GM12801 (cell line): ENCODE results near the gene THBS2.

Experiments used
- TF ChIP-seq, protein P1 (sequence below): IDR thresholded peaks from one replicate; pipeline ENCODE4 v1.5.1; 2011; ENCODE audit warnings: control low read depth; ENCODE audit not compliant: insufficient read length; ENCODE audit errors: extremely low read depth

Gene THBS2

DNA sequence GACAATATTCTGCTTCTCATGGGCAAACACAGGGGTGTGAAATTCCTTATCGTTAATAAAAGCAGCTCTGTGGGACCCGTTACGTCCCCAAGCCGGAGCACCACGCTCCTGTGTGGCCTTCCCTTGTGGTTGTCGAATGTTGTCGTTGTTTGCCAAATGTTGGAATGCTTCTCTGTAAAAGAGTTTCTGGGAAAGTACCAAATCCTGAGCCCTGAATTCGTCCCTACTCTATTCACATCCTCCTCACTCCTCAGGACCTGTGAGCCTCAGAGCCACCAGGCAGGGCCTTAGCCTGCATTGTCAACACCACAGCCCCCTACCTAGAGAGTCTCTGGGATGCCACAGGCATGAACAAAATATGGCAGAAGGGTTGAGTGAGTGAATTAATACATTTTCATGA, 64.0 kb downstream of the THBS2 start:
- TF ChIP-seq, protein P1, sequence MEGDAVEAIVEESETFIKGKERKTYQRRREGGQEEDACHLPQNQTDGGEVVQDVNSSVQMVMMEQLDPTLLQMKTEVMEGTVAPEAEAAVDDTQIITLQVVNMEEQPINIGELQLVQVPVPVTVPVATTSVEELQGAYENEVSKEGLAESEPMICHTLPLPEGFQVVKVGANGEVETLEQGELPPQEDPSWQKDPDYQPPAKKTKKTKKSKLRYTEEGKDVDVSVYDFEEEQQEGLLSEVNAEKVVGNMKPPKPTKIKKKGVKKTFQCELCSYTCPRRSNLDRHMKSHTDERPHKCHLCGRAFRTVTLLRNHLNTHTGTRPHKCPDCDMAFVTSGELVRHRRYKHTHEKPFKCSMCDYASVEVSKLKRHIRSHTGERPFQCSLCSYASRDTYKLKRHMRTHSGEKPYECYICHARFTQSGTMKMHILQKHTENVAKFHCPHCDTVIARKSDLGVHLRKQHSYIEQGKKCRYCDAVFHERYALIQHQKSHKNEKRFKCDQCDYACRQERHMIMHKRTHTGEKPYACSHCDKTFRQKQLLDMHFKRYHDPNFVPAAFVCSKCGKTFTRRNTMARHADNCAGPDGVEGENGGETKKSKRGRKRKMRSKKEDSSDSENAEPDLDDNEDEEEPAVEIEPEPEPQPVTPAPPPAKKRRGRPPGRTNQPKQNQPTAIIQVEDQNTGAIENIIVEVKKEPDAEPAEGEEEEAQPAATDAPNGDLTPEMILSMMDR = no peak

DNA sequence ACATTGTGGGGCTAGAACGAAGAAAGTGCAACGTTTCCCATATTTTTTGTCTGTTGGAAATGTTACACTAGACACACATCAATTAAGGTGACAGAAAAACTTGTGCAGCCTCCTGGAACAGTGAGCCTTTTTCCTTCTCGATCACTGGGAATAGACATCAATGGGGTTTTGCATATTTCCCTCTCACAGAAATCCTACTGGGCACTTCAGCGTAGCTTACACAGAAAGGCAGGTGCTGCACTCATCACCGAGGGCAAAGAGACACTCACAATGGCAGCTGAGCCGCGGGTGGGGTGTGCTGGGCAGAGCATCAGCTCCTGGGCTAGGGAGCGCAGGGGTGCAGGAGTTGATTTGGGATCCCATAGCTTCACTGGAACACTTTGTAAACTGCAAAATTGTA, 64.5 kb downstream of the THBS2 start:
- TF ChIP-seq, protein P1 = no peak

GRCh38 chr6:169188475-169188874, 65.2 kb downstream of the THBS2 start:
- TF ChIP-seq, protein P1 = no peak

- TF ChIP-seq, protein P1 = no peak
Observed at GRCh38 chr6:169188051-169188470, 65.6 kb downstream of the THBS2 start.

DNA sequence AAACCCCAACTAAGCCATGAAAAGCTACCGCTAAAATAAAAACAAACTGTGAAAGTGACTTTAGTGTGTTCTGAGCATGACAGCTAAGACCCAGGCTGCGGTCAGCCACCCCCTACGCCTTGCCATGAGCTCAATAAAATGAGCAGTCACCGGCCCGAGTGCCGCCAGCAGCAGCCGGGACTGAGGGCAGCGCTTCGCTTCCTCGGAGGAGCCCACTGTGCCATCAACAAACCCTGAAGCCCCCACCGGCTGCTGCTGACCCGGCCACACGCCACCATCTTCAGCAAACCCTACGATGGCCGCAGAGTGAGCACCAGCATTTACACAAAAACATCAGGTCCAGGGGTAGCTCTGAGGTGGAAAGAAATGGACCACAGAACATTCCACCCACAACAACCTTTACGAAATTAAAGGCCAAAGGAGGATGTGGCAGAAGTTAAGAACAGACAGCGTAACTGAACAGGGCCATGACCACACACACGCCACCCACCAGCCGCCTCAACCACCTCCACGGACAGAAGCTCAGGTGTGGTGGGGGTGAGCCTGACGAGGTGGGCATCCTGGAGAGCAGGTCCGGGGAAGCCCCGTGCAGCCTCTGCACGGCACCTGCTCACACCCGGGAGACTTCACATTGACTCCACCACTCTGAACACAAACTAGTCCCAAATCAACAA, 67.0 kb downstream of the THBS2 start:
- TF ChIP-seq, protein P1 = no peak

DNA sequence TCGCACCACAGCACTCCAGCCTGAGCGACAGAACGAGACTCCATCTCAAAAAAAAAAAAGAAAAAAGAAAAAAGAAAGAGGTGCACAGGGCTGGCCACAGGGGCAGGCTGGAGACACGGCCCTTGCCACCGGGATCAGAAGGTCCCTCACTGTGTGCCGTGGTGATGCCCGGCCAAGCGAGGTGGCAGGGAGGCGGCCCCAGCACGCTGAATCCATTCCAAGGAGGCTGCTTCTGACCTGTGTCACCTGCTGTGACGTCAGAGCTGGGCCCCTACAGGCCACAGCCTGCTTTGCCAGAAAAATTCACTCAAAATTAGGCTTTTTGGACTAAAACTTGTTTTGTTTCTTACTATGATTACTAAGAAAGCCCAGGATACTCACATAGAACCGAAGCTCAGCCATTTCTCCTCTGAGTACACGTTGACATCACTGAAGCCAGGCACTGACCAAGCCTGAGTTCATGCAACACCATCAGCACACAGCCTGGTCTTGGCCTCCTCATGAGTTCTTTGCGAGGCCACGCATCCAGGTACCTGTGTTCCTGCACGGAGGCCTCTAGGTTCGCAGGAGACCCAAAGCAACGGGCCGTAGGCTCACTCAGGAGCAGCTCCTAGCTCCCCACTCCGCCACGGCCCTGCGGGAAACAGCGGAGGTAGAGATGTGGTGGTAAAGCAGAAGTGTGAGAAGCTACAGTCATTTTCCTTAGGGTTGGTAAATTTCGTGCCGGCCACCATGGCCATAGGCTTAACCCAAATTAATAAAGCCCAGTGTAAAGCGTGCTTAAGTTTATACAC, 67.8 kb downstream of the THBS2 start:
- TF ChIP-seq, protein P1 = no peak

GRCh38 chr6:169185011-169185521, 68.6 kb downstream of the THBS2 start:
- TF ChIP-seq, protein P1 = no peak
